Fibroblast of the aortic adventitia (primary cell): ENCODE measurements around the gene S100Z. TPM values are rescaled to one million over a fixed set of nuclear protein-coding genes. Genes with fewer than 3 reads are reported as not detected.
A peak's percentile ranks its signal among the peaks of the same experiment; 100 is the strongest.
"Not testable (repeated sequence)": the region's sequence is repeated elsewhere in the genome, so short reads cannot be mapped to it uniquely, and the experiment has no call there.

Experiments
- DNase-seq: peaks from one replicate; pipeline ENCODE4 v3.0.0-alpha.2; 2010; ENCODE audit warnings: low read depth
- H3K4me3 ChIP-seq: 2 replicates; pipeline ENCODE4 v1.5.1; 2011; ENCODE audit warnings: low read depth, mild to moderate bottlenecking, control low read depth, low read length, moderate library complexity
- CTCF ChIP-seq: IDR thresholded peaks from 2 replicates; pipeline ENCODE4 v1.5.1; 2011; ENCODE audit warnings: mild to moderate bottlenecking, low read length, control low read depth, inconsistent platforms; ENCODE audit not compliant: insufficient read depth
- total RNA-seq: library from RNA; depleted of rRNA; stranded (reverse); fragments of >200 nt; gene quantifications from 2 replicates; pipeline ENCODE4 v1.2.3, GENCODE V29; 2012; ENCODE audit warnings: low replicate concordance

S100Z gene
- total RNA-seq, 1 donor: not detected

- TF ChIP-seq CTCF: no peak
- no peak for DNase-seq
- no peak overlapping the region for H3K4me3 ChIP-seq
Measured at GRCh38 chr5:76850543-76851145, 830 bp downstream of the S100Z start.

- H3K4me3 ChIP-seq: no peak overlapping the region
- TF ChIP-seq CTCF: no peak
- DNase-seq: peak; percentile 45
Measured at GRCh38 chr5:76851728-76852369, 2.0 kb downstream of the S100Z start.

GRCh38 chr5:76852772-76853171 lies 3.0 kb downstream of the S100Z start:
- no peak for TF ChIP-seq CTCF
- DNase-seq: peak; percentile 31
- no peak overlapping the region for H3K4me3 ChIP-seq

GRCh38 chr5:76853741-76854140 lies 3.9 kb downstream of the S100Z start:
- not testable (repeated sequence) for H3K4me3 ChIP-seq

GRCh38 chr5:76854644-76855043 lies 4.8 kb downstream of the S100Z start:
- no peak for TF ChIP-seq CTCF
- no peak overlapping the region for H3K4me3 ChIP-seq
- DNase-seq: no peak

More at GRCh38 chr5:76853741-76854140, 3.9 kb downstream of the S100Z start:
- not testable (repeated sequence) for DNase-seq

- not testable (repeated sequence) for DNase-seq, H3K4me3 ChIP-seq
Measured at GRCh38 chr5:76855501-76855900, 5.7 kb downstream of the S100Z start.

GRCh38 chr5:76855961-76856360 lies 6.1 kb downstream of the S100Z start:
- no peak for DNase-seq
- no peak for TF ChIP-seq CTCF
- H3K4me3 ChIP-seq: no peak overlapping the region

GRCh38 chr5:76856800-76857199 lies 7.0 kb downstream of the S100Z start:
- H3K4me3 ChIP-seq, DNase-seq: not testable (repeated sequence)
